Stimulated activated CD8-positive, alpha-beta memory T cell treated with anti-CD3 and anti-CD28 coated beads, Interleukin-4, amount 100 ng/mL, for 1 hour (primary cell): ENCODE data around the gene ANGPTL1.
"Not testable (repeated sequence)": the region's sequence is repeated elsewhere in the genome, so short reads cannot be mapped to it uniquely, and the experiment has no call there.

Experiments used
- DNase-seq, 2 donors: peaks; one replicate each; pipeline ENCODE4 v3.0.0-alpha.2; 2020; ENCODE audit warnings: low read depth in 2 of 2, low spot score in 1 of 2

The ANGPTL1 gene

DNA sequence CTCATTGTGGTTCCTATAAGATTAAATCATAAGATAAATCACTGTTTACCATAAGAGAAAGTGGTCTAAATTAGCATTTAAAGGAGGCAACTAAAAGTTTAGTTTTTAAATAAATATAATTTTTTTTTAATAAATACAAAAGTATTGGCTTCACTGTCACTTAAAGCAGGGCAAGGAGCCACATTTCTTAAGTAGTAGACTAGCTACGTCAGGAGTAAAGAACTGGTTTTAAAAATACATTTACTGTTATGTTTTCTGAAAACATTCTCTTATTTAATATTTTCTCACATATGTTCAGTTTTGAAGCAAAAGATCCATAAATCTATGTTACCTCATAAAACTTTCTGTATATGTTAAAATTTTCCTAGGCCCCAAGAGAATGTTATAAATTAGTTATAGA is 2.2 kb downstream of the ANGPTL1 start:
- DNase-seq, result no peak

- no peak for DNase-seq
These were observed 3.2 kb downstream of the ANGPTL1 start for GRCh38 chr1:178867670-178868069.

- DNase-seq, result no peak
These were observed 6.6 kb downstream of the ANGPTL1 start for GRCh38 chr1:178864326-178864725.

DNA sequence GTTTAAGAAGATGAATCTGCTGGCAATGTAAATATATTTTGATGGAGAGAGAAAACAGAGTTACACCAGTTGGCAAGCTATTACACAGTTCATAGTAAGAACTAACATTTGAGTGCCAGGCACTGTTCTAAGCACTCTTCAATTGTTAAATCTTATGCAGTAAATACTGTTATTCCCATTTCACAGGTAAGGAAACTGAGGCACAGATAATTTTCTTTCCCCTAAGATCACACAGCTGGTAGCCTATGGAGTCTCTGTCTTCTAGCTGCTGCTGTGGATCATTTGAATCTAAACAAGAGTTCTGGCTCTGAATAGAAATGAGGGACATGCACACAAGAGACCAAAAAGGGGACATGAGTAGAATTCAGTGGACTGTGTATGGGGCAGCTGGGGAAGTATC is 8.0 kb downstream of the ANGPTL1 start:
- no peak for DNase-seq

DNA sequence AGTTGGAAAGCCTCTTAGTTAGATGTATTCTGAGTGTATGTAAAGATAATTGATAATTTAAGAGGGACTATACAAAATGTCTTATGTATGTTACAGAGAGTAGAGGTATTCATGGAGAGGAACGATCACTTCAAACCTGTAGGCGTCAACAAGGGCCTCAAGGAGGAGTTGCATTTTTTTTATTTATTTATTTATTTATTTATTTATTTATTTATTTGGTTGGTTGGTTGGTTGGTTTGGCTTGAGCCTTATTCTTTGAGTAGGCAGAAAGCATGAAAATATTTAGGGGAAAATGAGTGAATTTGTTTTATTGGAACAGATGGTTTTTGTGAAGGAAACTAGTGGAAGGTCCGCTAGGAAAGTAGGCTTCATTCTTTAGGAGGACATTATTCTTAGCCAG is 8.5 kb downstream of the ANGPTL1 start:
- no peak for DNase-seq

DNA sequence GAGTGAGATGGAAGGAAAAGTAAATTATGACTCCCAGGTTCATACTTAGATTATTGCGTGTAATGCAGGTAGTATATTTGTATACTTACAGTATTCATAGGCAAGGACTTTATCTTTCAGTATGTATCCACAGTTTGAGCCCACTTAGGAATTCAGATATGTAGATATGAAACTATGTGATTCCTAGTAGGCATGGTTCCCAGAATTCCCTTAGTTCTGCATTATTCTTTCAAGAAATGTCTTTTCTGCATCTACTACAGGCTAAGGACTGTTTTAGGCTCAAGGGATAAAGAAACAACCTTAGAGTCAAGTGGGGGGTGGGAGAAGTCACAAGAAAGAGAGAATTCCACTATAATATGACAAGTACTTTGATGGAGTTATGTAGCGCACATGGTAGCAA is 13.8 kb downstream of the ANGPTL1 start:
- DNase-seq, result no peak

GRCh38 chr1:178849918-178850317 is 21.0 kb downstream of the ANGPTL1 start:
- no peak for DNase-seq

GRCh38 chr1:178847919-178848318 is 23.0 kb downstream of the ANGPTL1 start:
- DNase-seq, result not testable (repeated sequence)

DNA sequence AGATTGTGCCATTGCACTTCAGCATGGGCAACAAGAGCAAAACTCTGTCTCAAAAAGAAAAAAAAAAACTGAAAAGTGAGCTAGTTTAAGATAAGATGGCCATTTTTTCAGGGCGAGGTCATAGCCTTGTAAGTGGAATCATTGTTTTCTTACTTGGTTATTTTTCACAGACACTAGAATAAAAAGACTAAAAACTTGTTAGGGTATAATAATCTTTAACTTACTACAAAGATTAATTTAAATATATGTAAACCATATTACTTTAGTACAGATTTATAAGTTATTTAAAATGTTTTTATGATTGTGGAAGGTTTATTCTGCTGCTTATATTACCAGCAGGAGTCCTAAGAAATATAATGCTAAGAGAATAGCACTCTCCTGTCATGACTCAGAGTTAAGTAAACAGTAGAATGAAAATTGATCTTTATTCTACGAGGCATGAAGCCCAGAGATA is 23.5 kb downstream of the ANGPTL1 start:
- no peak for DNase-seq

- no peak for DNase-seq
These were observed 24.6 kb downstream of the ANGPTL1 start for GRCh38 chr1:178846306-178846705.

DNA sequence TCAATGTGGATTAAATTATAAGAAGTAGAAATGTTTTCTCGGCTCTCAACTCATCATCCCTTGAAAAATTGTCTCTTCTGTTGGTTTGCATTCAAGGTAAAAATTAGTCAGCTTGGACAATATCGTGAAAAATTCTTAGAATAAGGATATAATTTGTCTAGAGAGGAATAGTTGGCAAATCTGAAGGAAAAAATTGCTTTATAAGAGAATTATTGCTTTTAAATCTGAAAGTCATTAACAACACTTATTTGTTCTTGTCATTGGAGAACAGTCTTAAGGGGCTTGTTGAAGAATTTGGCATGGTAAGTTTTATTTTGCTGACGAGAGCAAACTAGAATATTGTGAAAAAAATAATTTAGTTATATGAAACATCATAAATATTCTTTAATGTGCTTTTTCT is 26.4 kb downstream of the ANGPTL1 start:
- DNase-seq, result no peak

DNA sequence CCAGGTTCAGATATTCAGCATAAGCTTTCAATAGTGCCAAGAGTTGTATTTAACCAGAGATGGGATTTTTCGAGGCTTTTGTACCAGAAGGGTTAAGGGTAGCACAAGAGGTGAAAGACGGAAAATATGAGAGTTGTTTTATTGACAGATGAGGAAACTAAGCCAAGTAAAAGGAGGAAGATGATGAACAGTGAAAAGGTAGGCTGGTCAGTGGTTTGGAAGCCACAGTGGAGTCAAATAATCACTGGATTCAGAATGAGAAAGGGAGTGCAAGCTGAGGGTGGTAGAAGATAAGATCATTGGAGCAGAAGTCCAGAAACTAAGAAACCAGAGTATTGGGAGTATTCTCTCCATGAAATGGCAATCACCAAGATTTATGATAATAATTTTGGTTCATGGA is 45.7 kb downstream of the ANGPTL1 start:
- DNase-seq, result no peak

GRCh38 chr1:178821134-178821866 is 49.6 kb downstream of the ANGPTL1 start:
- no peak for DNase-seq

DNA sequence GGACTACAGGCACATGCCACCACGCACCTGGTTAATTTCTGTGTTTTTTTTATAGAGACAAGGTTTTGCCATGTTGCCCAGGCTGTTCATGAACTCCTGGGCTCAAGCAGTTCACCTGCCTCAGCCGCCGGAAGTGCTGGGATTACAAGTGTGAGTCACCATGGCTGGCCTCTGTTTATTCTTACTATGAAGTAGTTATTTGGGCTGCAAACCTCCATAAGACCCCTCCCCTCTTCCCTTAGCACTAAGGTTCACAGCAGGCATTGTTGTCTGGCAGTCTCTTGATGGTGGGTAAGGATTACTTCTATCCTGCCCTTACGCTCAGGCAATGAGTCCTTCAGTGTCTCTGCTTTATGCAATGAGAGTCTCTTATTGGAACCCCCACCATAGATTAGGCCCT is 51.8 kb downstream of the ANGPTL1 start:
- no peak for DNase-seq

DNA sequence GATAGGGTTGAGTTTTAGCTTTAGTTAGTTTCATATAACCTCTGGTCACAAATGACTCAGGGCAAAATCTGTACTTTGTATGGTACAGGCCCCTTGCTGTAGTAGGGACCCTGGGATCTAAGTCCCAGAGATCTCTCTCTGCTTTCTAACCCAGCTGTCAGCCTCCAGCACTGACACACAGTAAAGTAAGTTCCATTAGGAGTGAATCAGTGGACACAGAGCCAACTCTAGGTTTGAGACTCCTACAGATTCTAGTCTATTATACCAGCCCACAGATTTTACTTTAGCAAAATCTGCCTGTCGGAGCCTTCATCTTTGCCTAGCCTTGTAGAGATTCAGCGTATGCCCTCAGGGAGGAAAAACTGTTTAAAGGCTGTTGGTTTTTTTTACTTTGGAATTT is 52.5 kb downstream of the ANGPTL1 start:
- no peak for DNase-seq

DNA sequence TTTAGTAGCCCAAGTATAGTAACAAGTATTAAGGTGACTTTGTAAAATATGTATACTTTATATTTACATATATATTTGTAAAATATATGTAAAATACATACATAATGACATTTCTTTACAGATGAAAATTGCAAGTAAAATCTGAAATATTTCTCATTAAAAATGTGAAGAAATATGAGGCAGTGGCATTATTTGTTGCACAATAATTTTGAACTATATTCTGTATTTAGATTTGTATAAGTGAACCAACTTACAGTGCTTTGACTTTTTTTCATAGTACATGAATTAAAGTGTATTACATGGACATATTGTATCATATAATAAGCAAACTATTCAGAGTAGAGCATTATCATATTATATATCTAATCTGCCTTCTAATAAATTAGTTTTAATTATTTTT is 60.3 kb downstream of the ANGPTL1 start:
- DNase-seq, result no peak

DNA sequence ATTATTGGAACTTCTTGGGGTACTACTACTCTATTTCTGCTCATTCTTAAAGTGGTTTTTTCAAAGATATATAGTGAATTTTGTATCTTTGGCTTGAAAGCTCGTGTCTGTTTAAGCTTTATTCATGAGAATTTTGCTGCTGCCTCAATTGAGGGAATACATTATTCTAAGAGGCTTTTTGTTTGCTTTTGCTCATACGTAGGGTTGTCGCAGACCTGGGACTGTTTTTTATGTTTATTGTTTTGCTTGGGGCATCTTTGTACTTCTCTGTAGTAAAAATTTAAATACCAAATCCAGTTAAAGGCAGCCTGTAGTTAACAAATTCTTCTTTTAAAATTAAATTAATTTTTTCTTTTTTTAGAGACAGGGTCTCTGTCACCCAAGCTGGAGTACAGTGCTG is 62.3 kb downstream of the ANGPTL1 start:
- DNase-seq, result no peak

DNA sequence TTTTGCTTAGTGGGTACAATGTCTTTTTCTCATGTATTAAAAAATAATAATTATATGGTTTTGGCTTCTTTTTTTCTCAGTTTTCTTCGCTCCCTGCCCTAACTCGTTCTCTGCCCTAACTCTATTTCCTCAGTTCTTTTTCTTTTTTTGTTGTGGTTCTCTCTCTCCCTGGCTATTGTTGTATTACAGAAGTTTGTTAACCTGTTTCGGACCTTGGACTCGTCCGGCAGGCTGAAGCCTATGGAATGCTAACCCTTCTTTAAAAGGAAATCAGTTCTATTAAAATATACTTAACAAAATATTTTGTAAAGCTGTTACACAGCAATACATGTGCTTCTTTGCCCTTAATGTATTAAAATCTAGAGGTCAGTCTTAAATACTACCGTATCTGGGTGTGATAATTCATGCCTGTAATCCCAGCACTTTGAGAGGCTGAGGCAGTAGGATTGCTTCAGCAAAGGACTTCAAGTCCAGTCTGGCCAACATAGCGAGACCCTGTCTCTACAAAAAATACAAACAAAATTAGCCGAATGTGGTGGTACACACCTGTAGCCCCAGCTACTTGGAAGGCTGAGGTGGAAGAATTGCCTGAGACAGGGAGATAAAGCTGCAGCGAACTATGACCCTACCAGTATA is 64.1 kb downstream of the ANGPTL1 start:
- no peak for DNase-seq

GRCh38 chr1:178802873-178803272 is 68.0 kb downstream of the ANGPTL1 start:
- DNase-seq, result no peak
